ENCODE data around the gene MASP1. TPM values are rescaled to one million over a fixed set of nuclear protein-coding genes. Genes with fewer than 3 reads are reported as not detected.

Gene MASP1
- total RNA-seq, 1 experiment from 2014 or later: 1.0 TPM

- H3K79me1 ChIP-seq (ENCODE audit: insufficient read depth, low read depth, low read length, poor library complexity, severe bottlenecking): no peaks in the 10 kb centered on the region
- no peaks in the 10 kb centered on the region; the same call in 1 of the 2 replicates for H3K27me3 Mint-ChIP-seq (ENCODE audit: low read depth)
- no peak overlapping the region for H2AFZ ChIP-seq (ENCODE audit: low read length)
- no peak for TF ChIP-seq CTCF (conservative IDR thresholded peaks at IDR 0.05)
- WGBS (ENCODE audit: extremely low coverage, insufficient read length, low lambda C conversion rate): no CpG with 5 or more reads among the region's 3 CpGs
- no peak overlapping the region for H2BK12ac ChIP-seq (ENCODE audit: insufficient read length, low read depth, low read length)
- H3K56ac ChIP-seq (ENCODE audit: insufficient read length, low read depth, low read length): no peak overlapping the region
- no peak overlapping the region for H3K4me3 Mint-ChIP-seq
- H2BK120ac ChIP-seq (ENCODE audit: low read depth, low read length, poor library complexity, severe bottlenecking): no peak overlapping the region
- no peak overlapping the region for H3T11ph ChIP-seq (ENCODE audit: low read length)
- H3K4me1 ChIP-seq (ENCODE audit: insufficient read depth, low read length): peaks cover 2% of the 10 kb centered on the region
- no peak overlapping the region for H3K4ac ChIP-seq (ENCODE audit: low read depth, low read length)
- peaks cover 3 to 21% (median 16%) of the 10 kb centered on the region in 3 experiments for H3K36me3 Mint-ChIP-seq (ENCODE audit: insufficient read depth in 1 of 3, low read depth in 3 of 3)
- no peak overlapping the region for H3K4me2 ChIP-seq (ENCODE audit: insufficient read depth, insufficient read length, low read length)
- H3K4me1 Mint-ChIP-seq: peaks cover 10 to 11% of the 10 kb centered on the region in 2 experiments
- H4K91ac ChIP-seq (ENCODE audit: insufficient read length, low read depth, low read length): no peak overlapping the region
- peaks cover 17 to 19% of the 10 kb centered on the region in 2 experiments for H3K9me3 Mint-ChIP-seq
- no peak overlapping the region for H2BK5ac ChIP-seq (ENCODE audit: insufficient read length, low read length)
- H3K9me3 ChIP-seq (ENCODE audit: control insufficient read depth, low read depth, low read length): no peaks in the 10 kb centered on the region
- H2BK15ac ChIP-seq (ENCODE audit: low read depth, low read length): no peak overlapping the region
- no peak overlapping the region for H3K27ac Mint-ChIP-seq
- no peak overlapping the region for H3K27ac ChIP-seq (ENCODE audit: insufficient read length, low read depth, low read length)
- no peaks in the 10 kb centered on the region for H4K20me1 ChIP-seq (ENCODE audit: control insufficient read depth, insufficient read depth, insufficient read length)
- no peak for DNase-seq
- H4K5ac ChIP-seq (ENCODE audit: insufficient read length, low read depth, low read length): no peak overlapping the region
- H2AK5ac ChIP-seq (ENCODE audit: insufficient read length, low read length): no peak overlapping the region
- H4K8ac ChIP-seq (replicated peaks; ENCODE audit: insufficient read length, low read depth, low read length): no peak overlapping the region
- H3K27me3 ChIP-seq (ENCODE audit: insufficient read depth, low read length): no peaks in the 10 kb centered on the region
- no peak overlapping the region for H3K23ac ChIP-seq (ENCODE audit: insufficient read length, low read depth, low read length)
- H2BK20ac ChIP-seq (ENCODE audit: low read depth, low read length, poor library complexity, severe bottlenecking): no peak overlapping the region
- H3K14ac ChIP-seq (ENCODE audit: insufficient read depth, low read length): no peak overlapping the region
- no peak overlapping the region for H3K9ac ChIP-seq (ENCODE audit: extremely low read depth, insufficient read length, low read length)
- H3K18ac ChIP-seq (ENCODE audit: insufficient read length, low read depth, low read length): no peak overlapping the region
- no peaks in the 10 kb centered on the region for H3K23me2 ChIP-seq (ENCODE audit: insufficient read length, low read depth, low read length, poor library complexity, severe bottlenecking)
- no peaks in the 10 kb centered on the region for H3K79me2 ChIP-seq (ENCODE audit: insufficient read depth, low read length)
Measured at GRCh38 chr3:187267306-187267705, 24.2 kb downstream of the MASP1 start.

Data from H9 (cell line).